Nephron progenitor cell (in vitro differentiated cells): ENCODE results near the gene YTHDC1.

Experiments used
- DNase-seq: peaks from one replicate; pipeline ENCODE4 v3.0.0; 2021
- H3K27ac Mint-ChIP-seq: 2 replicates; pipeline ENCODE4 v1.8.0; 2021; ENCODE audit warnings: mild to moderate bottlenecking, moderate library complexity, mixed read lengths
- H3K27me3 Mint-ChIP-seq: 2 replicates; pipeline ENCODE4 v1.8.0; 2021; ENCODE audit warnings: mild to moderate bottlenecking, low read depth, mixed read lengths; ENCODE audit not compliant: poor library complexity
- H3K36me3 Mint-ChIP-seq: 2 replicates; pipeline ENCODE4 v1.8.0; 2021; ENCODE audit warnings: low read depth, mixed read lengths
- H3K4me1 Mint-ChIP-seq: 2 replicates; pipeline ENCODE4 v1.8.0; 2021; ENCODE audit warnings: mixed read lengths
- H3K4me3 Mint-ChIP-seq: 2 replicates; pipeline ENCODE4 v1.8.0; 2021; ENCODE audit warnings: mild to moderate bottlenecking, moderate library complexity, mixed read lengths
- H3K9me3 Mint-ChIP-seq: 2 replicates; pipeline ENCODE4 v1.8.0; 2021; ENCODE audit warnings: mild to moderate bottlenecking, moderate library complexity, mixed read lengths
- CTCF ChIP-seq: fragments of 200-600 bp; sonication (generic); IDR thresholded peaks from 2 replicates; pipeline ENCODE4 v1.5.0; 2021; ENCODE audit warnings: antibody characterized with exemption

Gene YTHDC1

GRCh38 chr4:68272860-68273259 is 77.0 kb downstream of the YTHDC1 start:
- Mint-ChIP-seq H3K27me3 (peaks cover 3% of the 10 kb centered on the region), H3K4me3 (no peak overlapping the region), H3K36me3 (no peaks in the 10 kb centered on the region), H3K4me1 (peaks cover 11% of the 10 kb centered on the region), H3K9me3 (peaks cover 13% of the 10 kb centered on the region), H3K27ac (no peak overlapping the region)
- no peak for DNase-seq
- no peak for TF ChIP-seq CTCF

GRCh38 chr4:68272380-68272779 is 77.5 kb downstream of the YTHDC1 start:
- peaks cover 3% of the 10 kb centered on the region for H3K27me3 Mint-ChIP-seq
- peak overlapping the region; percentile 82 for H3K4me3 Mint-ChIP-seq
- H3K4me1 Mint-ChIP-seq, result peaks cover 11% of the 10 kb centered on the region
- peaks cover 16% of the 10 kb centered on the region for H3K9me3 Mint-ChIP-seq
- no peaks in the 10 kb centered on the region for H3K36me3 Mint-ChIP-seq
- H3K27ac Mint-ChIP-seq, result peak overlapping the region; percentile 32
- no peak for DNase-seq
- TF ChIP-seq CTCF, result no peak

GRCh38 chr4:68271851-68272357 is 78.0 kb downstream of the YTHDC1 start:
- Mint-ChIP-seq H3K27me3 (peaks cover 3% of the 10 kb centered on the region), H3K4me1 (peaks cover 11% of the 10 kb centered on the region), H3K9me3 (peaks cover 16% of the 10 kb centered on the region), H3K27ac (peak overlapping the region; percentile 32), H3K4me3 (peak overlapping the region; percentile 82), H3K36me3 (no peaks in the 10 kb centered on the region)
- TF ChIP-seq CTCF, result peak; percentile 75
- no peak for DNase-seq

- Mint-ChIP-seq H3K27ac (no peak overlapping the region), H3K36me3 (no peaks in the 10 kb centered on the region), H3K4me1 (peaks cover 7% of the 10 kb centered on the region), H3K4me3 (no peak overlapping the region), H3K27me3 (no peaks in the 10 kb centered on the region), H3K9me3 (peaks cover 17% of the 10 kb centered on the region)
- no peak for DNase-seq
- no peak for TF ChIP-seq CTCF
These were observed 82.4 kb downstream of the YTHDC1 start for GRCh38 chr4:68267433-68267944.

- Mint-ChIP-seq H3K36me3 (no peaks in the 10 kb centered on the region), H3K4me3 (no peak overlapping the region), H3K9me3 (peaks cover 11% of the 10 kb centered on the region), H3K27me3 (no peaks in the 10 kb centered on the region), H3K4me1 (no peaks in the 10 kb centered on the region), H3K27ac (no peak overlapping the region)
- DNase-seq, result no peak
- no peak for TF ChIP-seq CTCF
These were observed 84.9 kb downstream of the YTHDC1 start for GRCh38 chr4:68264875-68265565.
